T1000 (cell line): ENCODE results near the gene RUNX3.
"Not testable (repeated sequence)": the region's sequence is repeated elsewhere in the genome, so short reads cannot be mapped to it uniquely, and the experiment has no call there.

Source experiments
- DNase-seq: peaks from one replicate; lab custom pipeline; 2025; ENCODE audit warnings: mixed read lengths; lab: John Stamatoyannopoulos, UW

RUNX3 gene

DNA sequence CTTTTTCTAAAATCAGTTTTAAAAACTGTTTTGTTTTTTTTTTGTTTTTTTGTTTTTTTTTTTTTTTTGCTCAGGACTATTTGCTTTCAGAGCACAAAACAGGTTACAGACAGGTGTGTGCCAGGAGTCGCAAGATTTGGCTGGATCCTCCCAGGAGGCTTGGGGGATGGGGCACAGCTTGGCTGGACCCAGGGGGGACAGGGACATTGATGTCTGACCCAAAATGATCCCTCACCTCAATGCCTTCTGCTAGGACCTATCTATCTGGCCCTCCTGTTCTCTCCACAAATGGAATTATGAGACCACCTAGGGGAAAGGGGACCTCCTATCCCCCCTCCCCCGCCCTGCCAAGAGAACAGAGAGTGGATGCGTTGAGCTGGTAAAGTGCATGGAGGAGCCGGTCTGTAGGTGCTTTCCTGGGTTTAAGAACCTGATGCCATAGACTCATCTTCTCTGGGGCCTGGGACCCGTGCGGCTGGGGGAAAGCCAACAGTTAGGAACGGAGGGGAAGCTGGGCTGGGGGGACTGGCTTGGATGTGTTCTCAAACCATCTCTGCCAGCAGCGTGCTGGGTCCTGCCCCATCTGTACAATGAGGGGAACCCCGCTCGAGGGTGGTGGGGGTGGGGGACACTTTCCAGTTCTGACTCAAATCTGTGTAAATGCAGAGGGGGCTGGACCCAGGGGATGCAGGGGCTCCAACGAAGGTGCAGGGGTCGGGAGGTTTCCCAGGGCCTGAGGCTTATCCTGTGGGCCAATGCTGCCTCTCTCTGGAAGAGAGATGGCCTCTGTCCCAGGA, 28.9 kb downstream of the RUNX3 start:
- DNase-seq: no peak

DNA sequence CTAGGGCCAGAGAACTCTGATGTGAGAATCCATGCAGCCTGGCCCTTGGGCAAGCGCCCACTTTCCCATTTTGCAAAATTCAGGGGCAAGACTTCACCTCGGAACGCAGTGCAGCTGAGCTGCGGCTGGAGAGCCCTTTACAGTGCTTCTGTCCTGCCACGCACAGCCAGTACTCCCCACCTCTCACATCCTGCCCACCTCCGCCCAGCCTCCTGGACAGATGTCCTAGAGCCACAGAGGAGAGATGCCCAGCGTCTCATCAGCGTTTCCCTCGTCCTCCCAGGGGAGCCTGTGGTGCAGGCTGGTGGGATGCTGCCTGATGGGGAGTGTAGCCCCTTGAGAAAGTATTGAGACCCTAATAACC, 29.6 kb downstream of the RUNX3 start:
- no peak for DNase-seq

DNA sequence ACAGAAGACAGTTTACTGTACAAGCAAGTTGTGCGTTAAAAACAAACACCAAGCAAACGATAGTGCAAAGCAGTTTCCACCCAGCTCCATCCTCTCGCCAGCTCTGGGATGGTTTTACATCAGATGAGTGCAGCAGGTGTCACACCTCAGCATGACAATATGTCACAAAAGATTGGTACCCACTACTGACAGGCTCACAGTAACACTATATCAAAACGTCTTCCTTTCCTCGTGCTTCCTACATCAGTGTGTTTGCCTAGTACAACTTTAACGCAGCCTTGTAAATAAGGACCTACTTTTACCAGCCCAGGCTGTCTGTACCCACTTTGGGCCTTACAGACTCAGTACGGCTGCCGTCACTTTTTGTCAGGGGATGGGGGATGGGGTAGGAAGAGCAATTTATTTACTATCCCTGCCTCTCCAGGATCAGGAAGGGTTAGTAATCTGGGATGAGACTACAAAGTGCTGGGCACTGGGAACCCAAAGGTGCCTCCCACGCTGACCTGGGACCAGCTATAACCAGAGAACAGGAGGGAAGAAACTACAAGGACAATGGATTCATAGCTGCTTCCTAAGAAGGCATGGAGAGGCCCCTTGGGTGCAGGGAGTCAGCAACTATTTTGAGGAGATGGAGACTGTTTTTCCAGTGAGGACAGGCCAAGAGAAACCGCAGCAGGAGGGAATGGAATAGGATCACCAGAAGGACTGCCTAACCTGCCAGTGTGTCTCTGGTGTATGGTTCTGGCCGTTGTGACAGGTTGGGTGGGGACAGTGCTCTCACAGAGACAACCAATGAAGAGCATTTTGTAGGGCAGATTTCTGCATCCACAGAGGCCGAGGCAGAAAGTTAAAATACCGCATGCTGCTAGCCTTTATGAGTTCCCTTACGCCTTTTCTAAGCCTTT, 30.2 kb downstream of the RUNX3 start:
- DNase-seq: no peak

DNA sequence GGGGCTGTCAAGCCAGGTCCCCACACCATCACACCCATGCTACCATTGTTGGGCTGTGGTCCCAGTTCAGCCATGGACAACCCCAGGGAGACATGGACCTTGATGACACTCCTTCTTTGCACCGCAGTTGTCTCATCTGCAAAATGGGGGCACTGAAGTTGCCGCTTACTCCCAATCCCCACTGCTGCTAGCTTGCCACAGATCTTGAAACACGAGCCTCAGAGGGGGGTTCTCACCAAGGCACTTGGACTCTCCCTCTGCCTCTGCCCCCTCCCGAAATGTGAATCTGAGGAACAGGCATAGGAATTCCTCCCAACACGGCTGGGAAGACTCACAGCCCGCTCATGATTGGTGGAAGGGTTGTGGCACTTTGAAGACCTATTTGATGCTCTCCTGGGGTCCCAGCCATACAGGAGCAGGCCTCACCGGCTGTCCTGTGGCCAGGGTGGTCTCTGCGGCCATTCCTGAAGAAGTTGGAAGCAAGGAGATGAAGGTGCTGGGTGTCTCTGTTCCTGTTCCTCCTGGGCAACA, 31.1 kb downstream of the RUNX3 start:
- no peak for DNase-seq

DNA sequence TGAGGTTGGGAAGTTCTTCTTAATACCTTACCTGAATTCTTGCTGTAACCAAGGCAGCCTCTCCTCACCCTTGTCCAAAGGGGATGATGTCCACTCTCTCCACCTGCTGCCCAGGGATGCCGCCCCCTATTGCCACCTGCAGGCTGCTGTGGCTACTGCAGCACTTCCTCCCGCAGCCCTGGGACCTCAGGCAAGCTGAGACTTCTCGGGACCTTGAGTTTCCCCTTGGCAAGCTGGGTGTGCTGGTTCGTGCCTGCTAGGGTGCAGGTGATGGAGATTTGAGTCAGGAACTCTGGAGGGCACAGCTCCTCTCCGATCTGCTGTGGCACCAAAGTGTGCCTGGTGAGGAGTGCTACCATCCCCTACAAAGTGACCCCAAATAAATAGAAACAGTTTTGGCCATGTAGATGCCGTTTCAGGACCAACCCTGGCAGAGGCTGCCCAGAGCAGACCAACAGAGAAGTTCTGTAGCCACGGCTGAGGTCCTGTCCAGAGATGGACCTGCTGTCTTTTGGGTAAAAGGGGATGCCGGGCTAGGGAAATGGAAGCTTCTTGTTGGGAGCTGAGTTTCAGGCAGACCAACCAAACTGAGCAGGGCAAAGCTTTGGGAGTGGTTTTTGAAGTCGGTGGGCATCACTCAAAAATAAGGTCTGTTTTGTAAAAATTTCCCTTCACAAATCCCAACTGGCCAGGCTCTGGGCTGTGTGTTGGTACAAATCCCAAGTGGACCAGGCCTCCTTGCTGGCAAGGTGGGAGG, 31.7 kb downstream of the RUNX3 start:
- no peak for DNase-seq

DNA sequence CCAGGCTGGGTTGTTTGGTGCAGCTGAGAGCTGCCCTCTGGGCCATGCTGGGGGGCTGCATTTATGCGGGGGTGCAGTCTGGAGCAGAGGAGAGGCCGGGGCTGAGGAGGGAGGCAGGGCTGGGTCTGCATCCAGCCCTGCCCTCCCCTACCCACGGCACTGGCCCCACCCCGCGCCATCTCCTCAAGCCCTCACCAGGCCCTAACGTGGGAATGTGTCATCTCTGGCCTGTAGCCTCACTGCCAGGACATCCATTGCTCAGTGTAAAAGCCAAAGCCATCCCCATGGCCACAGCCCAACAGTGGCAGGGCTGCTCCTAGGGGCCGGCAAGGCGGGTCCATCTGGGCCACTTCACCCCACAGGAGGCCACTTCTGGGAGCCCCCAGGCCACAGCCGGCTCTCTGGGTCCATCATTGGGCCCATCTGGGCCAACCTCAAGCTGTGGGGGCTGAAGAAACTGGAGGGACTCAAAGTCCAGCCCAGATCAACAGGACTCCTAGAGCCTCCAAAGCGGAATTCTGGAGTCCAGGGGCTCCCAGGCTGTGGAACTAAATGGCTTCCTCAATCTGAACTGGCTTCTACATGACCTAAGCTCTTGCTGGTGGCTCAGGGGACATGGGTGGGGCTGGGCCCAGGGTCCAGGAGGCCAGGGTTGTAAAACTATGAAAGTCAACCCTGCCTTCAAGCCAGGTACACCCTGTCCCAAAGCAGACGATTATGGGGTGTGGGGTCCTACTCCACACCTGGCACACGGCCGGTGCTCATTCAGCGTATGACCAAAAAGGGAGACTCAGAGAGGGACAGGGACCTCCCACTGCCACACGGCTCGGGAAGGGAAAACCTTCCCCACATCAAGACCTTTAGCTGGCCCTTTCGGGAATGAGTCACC, 32.6 kb downstream of the RUNX3 start:
- no peak for DNase-seq

DNA sequence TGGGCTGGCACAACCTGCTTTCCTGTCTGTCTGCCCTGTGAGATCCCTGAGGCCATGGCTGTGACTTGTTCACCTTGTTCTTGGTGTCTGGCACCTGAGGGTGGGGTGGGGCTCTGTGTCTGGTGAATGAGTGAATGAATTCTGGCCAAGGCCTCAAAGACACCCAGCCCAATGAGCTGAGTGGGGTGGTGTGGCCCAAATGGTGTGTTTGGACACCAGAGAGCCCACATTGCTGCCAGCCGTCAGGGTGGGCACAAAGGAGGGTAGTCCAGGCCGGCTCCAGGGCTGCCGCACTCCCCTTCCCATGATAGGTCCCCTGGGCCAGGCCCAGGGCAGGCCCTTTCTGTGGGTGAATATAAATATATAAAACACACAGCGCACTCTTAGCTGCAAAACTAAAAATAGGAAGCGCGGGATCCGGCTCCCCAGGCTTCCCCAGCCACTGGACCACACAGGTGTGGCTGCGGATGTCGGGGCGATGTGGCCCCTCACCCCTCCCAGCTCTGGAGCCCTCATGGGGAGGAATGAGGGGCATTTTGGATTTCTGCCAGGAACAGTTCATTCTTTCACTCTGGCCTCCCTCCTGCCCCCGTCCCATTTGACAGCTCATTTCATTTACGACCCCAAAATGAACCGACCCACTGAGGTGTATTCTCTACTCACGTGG, 33.3 kb downstream of the RUNX3 start:
- no peak for DNase-seq

DNA sequence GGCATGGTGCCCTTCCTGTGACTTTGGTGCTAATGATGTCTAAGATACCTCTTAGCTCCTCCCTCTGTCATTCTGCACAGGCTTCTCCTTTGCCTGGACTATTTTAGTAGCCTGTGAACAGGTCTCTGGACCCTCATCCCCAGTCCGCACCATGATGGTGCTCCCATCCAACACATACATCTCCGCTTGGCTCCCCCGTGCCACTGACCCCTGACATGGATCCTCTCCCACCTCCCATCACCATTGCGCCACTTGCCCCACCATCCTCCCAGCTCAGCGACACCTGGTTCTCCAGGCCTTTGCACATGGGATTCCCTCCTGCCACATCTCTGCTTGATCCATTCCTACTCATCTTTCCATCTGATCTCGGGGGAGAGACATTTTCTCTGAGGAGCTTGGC, 33.9 kb downstream of the RUNX3 start:
- no peak for DNase-seq

DNA sequence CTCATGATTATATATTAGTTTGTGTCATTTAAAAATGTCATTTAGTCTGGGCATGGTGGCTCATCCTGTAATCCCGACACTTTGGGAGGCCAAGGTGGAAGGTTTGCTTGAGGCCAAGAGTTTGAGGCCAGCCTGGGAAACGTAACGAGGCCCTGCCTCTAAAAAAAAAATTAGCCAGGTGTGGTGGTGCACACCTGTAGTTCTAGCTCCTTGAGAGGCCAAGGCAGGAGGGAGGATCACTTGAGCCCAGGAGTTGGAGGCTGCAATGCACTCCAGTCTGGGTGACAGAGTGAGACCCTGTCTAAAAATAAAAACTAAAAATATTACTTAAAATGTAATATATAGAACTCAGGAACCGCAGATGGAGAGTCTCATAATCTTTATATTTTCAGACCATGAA, 34.6 kb downstream of the RUNX3 start:
- no peak for DNase-seq

DNA sequence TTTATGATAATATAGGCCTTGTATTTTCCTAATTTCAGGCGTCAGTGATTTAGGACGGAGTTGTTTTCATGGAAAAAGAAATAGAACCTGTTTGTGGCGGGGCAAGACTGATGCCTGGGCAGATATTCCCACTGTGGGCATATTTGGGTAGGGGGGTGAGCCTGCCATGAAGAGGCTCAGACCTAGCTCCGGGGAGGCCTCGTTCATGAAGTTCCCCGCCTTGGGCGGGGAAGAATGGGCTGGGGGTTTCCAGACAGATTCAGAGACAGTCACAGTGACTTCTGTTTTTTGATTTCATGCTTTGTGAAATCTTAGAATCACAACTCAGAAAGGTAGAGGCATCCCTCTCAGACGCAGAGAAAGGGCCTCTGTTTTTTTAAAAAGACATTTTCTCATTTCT, 36.1 kb downstream of the RUNX3 start:
- no peak for DNase-seq

DNA sequence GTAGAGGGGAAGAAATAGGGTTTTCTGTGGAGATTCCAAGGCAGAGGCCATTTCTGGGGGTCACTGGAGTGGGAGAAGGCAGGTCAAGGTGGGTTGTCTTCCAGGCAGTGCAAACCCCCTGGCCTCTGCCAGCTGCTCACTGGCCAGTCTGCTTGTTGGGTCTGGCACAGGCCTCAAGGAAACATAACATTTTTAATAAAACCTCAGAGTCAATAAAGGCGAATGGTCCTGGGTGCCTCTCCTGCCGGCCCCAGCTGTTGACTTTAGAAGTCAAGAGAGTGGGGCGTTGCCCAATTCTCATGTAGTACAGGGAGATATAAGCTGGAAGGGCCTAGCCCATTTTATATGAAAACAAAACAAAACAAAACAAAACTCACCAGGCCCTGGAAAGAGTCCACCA, 36.6 kb downstream of the RUNX3 start:
- DNase-seq: no peak

DNA sequence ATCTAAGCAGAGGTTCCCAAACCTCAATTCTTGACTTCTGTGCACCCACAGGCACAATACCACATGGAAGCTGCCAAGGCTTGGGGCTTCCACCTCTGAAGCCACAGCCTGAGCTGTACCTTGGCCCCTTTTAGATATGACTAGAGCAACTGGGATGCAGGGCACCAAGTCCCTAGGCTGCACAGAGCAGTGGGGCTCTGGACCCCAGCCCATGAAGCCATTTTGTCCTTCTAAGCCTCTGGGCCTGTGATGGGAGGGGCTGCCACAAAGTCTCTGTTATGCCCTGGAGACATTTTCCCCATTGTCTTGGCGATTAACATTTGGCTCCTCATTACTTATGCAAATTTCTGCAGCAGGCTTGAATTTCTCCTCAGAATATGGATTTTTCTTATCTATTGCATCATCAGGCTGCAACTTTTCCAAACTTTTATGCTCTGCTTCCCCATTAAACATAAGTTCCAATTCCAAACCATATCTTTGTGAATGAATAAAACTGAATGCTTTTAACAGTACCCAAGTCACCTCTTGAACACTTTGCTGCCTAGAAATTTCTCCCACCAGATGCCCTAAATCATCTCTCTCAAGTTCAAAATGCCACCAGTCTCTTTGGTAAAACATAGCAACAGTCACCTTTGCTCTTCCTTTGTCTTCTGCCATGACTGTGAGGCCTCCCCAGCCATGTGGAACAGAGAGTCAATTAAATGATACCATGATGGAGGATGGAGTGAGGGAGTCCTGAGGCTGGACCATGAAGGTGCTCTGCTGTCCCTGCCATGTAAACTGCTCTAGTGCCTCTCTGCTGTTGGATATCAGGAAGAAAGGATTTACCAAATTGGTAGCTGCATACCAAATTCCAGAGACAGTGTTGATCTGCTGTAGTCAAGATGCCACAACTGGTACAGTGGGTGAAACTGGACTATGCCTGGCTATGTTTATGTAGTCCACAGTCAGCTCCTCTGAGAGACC, 37.6 kb downstream of the RUNX3 start:
- DNase-seq: no peak

DNA sequence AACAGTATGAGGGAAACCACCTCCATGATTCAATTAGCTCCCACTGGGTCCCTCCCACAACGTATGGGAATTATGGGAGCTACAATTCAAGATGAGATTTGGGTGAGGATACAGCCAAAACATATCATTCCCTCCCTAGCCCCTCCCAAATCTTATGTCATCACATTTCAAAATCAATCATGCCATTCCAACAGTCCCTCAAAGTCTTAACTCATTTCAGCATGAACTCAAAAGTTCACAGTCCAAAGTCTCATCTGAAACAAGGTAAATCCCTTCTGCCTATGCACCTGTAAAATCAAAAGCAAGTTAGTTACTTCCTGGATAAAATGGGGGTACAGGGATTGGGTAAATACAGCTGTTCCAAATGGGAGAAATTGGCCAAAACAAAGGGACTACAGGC, 38.7 kb downstream of the RUNX3 start:
- not testable (repeated sequence) for DNase-seq

DNA sequence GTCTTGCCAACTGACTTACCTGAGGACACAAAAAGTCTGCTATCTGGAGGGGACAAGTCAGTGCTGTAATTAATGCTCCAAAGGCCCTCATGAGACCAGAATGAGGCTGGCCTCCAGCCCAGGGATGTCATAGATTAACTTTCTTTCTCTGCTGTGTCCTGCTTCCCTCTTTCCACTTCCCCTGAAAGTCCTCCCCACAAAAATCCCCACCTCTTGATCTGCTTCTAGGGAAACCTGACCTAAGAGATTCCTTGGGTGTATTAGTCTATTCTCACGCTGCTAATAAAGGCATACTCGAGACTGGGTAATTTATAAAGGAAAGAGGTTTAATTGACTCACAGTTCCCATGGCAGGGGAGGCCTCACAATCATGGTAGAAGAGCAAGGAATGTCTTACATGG, 39.2 kb downstream of the RUNX3 start:
- DNase-seq: no peak

DNA sequence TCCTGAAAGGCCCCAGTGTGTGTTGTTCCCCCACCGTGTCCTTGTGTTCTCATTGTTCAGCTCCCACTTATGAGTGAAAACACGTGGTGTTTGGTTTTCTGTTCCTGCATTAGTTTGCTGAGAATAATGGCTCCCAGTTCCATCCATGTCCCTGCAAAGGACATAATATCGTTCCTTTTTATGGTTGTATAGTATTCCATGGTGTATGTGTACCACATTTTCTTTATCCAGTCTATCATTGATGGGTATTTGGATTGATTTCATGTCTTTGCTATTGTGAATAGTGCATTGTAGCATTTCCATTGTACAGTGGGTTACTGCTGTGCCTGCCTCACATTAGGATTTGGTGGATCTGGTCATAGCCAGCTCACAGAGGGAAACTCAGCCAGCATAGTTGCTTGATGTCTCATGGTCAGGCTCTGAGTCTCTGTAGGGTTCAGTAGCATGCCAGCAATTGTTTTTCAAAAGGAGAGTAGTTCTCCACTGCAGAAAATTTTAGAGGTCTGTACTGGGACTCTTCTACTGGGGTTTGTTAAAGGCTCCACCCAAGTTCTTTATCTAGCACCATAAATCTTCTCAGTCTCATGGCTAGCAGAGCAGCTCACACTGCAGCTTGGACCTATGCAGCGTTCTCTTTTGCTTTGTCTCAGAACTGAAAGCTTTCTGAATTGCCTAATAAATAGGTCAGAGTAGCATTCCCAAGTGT, 41.0 kb downstream of the RUNX3 start:
- DNase-seq: no peak

DNA sequence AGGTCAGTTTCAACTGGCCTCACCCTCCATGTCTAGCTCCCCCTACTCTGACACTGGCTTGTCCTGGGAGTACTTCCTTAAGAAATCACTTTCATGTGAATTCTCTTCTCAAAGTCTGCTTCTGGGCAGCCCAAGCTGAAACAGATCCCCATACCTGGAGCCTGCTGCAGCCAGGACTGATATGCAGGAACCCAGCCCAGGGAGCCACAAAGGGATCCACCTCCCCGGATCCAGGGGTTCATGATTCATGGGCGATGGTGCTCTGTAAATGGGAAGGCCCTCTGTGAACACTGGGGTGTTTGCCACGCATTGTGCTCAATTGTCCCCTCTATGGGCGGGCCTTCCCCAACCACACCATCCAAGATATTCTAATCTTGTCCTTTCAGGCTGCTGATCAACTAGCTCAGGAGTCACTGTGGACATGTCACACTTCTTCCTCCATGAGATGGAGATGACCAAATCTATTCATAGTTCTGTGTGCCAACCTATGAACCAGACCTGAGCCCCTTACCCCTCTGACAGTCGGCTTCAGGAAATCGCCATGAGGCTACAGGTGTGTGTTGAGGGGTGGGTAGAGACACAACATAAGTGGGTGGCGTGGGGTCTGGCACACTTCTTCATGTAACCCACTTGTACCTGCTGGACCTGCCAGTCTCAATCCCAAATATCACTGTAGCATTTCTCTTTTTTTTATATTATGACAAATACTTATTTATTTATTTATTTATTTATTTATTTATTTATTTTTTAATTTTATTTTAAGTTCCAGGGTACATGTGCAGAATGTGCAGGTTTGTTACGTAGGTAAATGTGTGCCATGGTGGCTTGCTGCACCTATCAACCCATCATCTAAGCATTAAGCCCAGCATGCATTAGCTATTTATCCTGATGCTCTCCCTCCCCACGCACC, 41.8 kb downstream of the RUNX3 start:
- DNase-seq: no peak

DNA sequence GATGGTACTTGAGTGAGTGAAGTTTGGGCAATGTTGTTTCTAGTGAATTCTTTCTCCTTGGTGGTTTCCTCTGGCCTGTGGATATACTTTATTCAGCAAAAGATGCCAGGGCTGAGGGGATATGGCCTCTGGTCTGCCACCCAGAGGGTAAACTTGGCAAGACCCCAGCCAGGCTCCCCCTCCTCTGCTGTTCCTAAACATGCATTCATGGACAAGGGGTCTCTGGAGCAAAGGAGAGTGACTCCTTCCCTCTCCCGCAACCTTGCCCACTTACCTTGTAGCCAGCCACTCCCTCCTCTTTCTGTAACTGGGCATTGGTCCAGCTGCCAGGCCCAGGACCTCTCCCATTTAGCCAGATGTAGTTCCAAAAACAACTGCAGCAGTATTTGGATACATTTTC, 43.8 kb downstream of the RUNX3 start:
- DNase-seq: no peak

DNA sequence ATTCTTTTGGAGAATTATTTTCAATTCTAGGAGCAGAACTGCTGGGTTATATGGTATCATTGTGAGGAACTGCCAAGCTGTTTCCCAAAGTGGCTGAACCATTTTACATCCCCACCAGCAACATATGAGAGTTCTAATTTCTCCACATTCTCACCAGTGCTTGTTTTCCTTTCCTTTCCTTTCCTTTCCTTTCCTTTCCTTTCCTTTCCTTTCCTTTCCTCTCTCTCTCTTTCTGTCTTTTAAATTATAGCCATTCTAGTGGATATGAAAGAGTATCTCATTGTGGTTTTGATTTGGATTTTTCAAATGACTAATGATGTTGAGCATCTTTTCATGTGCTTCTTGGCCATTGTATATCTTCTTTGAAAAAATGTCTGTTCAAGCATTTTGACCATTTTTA, 45.3 kb downstream of the RUNX3 start:
- no peak for DNase-seq
